Measurements from ENCODE around the gene AIMP2. TPM values are rescaled to one million over a fixed set of nuclear protein-coding genes. Genes with fewer than 3 reads are reported as not detected.

AIMP2 gene
- total and polyA plus RNA-seq, 2 of the 4 experiments (the other 2 are of a cell fraction): 57.5 to 58.6 TPM

DNA sequence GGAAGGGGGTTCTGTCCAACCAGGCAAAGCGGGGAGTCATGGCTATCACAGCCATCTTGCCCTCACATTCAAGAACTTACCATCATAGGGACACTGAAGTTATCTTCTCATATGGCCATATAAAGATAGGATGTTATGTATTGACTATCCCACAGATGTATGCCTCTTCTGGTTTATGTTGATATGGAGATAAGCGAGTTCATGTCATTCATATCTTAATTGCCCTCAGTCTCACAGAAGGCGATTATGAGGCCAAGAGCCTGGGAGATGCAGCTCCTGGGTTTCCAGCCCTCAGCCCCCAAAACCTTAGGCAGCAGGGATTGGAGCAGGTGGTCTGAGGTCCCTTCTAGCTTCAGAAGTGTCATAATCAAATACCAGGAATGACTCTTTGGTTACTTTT, 13.6 kb downstream of the AIMP2 start:
- Histone ChIP-seq H2AFZ (replicated peaks; ENCODE audit: low read length, poor library complexity) (no peak overlapping the region), H3K27me3 (ENCODE audit: control insufficient read depth, insufficient read depth, low read length) (no peaks in the 10 kb centered on the region), H3K56ac (ENCODE audit: extremely low read depth, insufficient read depth, low read length) (no peak overlapping the region), H2BK15ac (ENCODE audit: low read depth, low read length) (no peak overlapping the region), H3K4me2 (ENCODE audit: low read depth, low read length) (no peak overlapping the region), H3K79me1 (ENCODE audit: low read depth in 1 of 2, low read length in 2 of 2) (peaks cover 4 to 23% of the 10 kb centered on the region in 2 experiments), H2AK9ac (replicated peaks; ENCODE audit: low read depth, low read length, poor library complexity) (no peak overlapping the region), H2BK120ac (ENCODE audit: low read depth, low read length) (no peak overlapping the region), H2BK20ac (ENCODE audit: low read depth, low read length) (no peak overlapping the region), H3K9me1 (ENCODE audit: insufficient read depth, low read length) (peaks cover 6% of the 10 kb centered on the region), H4K8ac (ENCODE audit: low read depth in 2 of 2, low read length in 2 of 2) (no peak overlapping the region), H3K4me3 (ENCODE audit: insufficient read depth, low read depth, low read length) (no peak overlapping the region), H3K23ac (ENCODE audit: low read depth, low read length) (no peak overlapping the region), H2BK5ac (ENCODE audit: low read depth, low read length, poor library complexity, severe bottlenecking) (no peak overlapping the region), H3K14ac (replicated peaks; ENCODE audit: low read depth, low read length) (no peak overlapping the region), H3K9ac (ENCODE audit: low read depth, low read length) (no peak overlapping the region), H3K18ac (ENCODE audit: low read depth, low read length) (no peak overlapping the region), H4K5ac (ENCODE audit: low read depth, low read length) (no peak overlapping the region), H3K4me1 (ENCODE audit: control insufficient read depth, insufficient read depth, low read length) (no peaks in the 10 kb centered on the region), H3K4ac (ENCODE audit: low read depth, low read length) (no peak overlapping the region), H3K27ac (ENCODE audit: insufficient read depth, low read length) (no peak overlapping the region), H4K91ac (ENCODE audit: insufficient read depth, low read depth, low read length) (no peak overlapping the region), H2AK5ac (ENCODE audit: low read depth, low read length) (no peak overlapping the region), H3K36me3 (ENCODE audit: control insufficient read depth, insufficient read depth, low read length) (peaks cover 72% of the 10 kb centered on the region), H3K9me3 (ENCODE audit: control insufficient read depth, insufficient read depth, low read length) (no peaks in the 10 kb centered on the region), H4K20me1 (ENCODE audit: insufficient read depth, low read length) (no peaks in the 10 kb centered on the region)
- POLR2A ChIA-PET (ENCODE audit: unreplicated experiment): no interaction called here
- TF ChIP-seq RCOR1 (IDR thresholded peaks at IDR 0.05; ENCODE audit: insufficient replicate concordance, low read length): no peak
- no peak for TF ChIP-seq MAZ (IDR thresholded peaks at IDR 0.05; ENCODE audit: borderline replicate concordance, low read depth, low read length)
- TF ChIP-seq BHLHE40 (IDR thresholded peaks at IDR 0.05; ENCODE audit: low read depth, low read length): no peak
- TF ChIP-seq, protein P1, sequence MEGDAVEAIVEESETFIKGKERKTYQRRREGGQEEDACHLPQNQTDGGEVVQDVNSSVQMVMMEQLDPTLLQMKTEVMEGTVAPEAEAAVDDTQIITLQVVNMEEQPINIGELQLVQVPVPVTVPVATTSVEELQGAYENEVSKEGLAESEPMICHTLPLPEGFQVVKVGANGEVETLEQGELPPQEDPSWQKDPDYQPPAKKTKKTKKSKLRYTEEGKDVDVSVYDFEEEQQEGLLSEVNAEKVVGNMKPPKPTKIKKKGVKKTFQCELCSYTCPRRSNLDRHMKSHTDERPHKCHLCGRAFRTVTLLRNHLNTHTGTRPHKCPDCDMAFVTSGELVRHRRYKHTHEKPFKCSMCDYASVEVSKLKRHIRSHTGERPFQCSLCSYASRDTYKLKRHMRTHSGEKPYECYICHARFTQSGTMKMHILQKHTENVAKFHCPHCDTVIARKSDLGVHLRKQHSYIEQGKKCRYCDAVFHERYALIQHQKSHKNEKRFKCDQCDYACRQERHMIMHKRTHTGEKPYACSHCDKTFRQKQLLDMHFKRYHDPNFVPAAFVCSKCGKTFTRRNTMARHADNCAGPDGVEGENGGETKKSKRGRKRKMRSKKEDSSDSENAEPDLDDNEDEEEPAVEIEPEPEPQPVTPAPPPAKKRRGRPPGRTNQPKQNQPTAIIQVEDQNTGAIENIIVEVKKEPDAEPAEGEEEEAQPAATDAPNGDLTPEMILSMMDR (conservative IDR thresholded peaks at IDR 0.05; ENCODE audit: low read depth, low read length): no peak
- TF ChIP-seq ELK1 (IDR thresholded peaks at IDR 0.05; ENCODE audit: borderline replicate concordance, low read depth, low read length): no peak
- TF ChIP-seq USF2 (IDR thresholded peaks at IDR 0.05; ENCODE audit: low read depth, low read length): no peak
- TF ChIP-seq MXI1 (IDR thresholded peaks at IDR 0.05; ENCODE audit: borderline replicate concordance, low read depth, low read length): no peak
- no peak for TF ChIP-seq MAFK (IDR thresholded peaks at IDR 0.05; ENCODE audit: low read depth, low read length)
- no peak for TF ChIP-seq POLR2A (IDR thresholded peaks at IDR 0.05; ENCODE audit: low read depth, low read length)
- no peak for TF ChIP-seq FOS (IDR thresholded peaks at IDR 0.05; ENCODE audit: low read depth, low read length)
- TF ChIP-seq SMC3 (IDR thresholded peaks at IDR 0.05; ENCODE audit: low read depth, low read length): no peak
- no peak for TF ChIP-seq CEBPB (IDR thresholded peaks at IDR 0.05; ENCODE audit: low read depth, low read length)
- no peak for TF ChIP-seq CHD1 (IDR thresholded peaks at IDR 0.05; ENCODE audit: low read depth, low read length)
- TF ChIP-seq RAD21 (IDR thresholded peaks at IDR 0.05; ENCODE audit: low read length): no peak
- TF ChIP-seq NFE2L2 (IDR thresholded peaks at IDR 0.05; ENCODE audit: low read depth, low read length): no peak
- TF ChIP-seq RFX5 (IDR thresholded peaks at IDR 0.05; ENCODE audit: low read depth, low read length): no peak
- no CpG with 5 or more reads among the region's 3 CpGs for WGBS, 2 experiments (ENCODE audit: extremely low coverage in 2 of 2, insufficient read length in 1 of 2)
- DNase-seq (no peak), ATAC-seq (ENCODE audit: low read depth) (no peak)
- dilution Hi-C loops (cut with HindIII; ENCODE audit: low sequenced_read_pairs, unreplicated experiment): no loop called here
- CTCF ChIA-PET: interaction anchor here (1.6 kb wide), 1 partner anchor 10 kb away, joined by 5 read pairs; no protein-coding TSS in a partner anchor
- in situ Hi-C loops (cut with MboI; ENCODE audit: low sequenced_read_pairs): no loop called here
- intact Hi-C loops (cut with micrococcal nuclease): loop anchor here (2.0 kb wide), 1 partner anchor 16 kb away; no protein-coding TSS in a partner anchor
- BruUV-seq (replicated peaks): no TSS peak
